Lower leg skin (tissue), 3 donors: Measurements from ENCODE around the gene DLX2.

Source experiments
- POLR2A ChIP-seq, 2 donors: fragments of 450-650 bp; IDR thresholded peaks; one replicate each; pipeline ENCODE4 v1.6.1; 2016 to 2017; ENCODE audit warnings: antibody characterized with exemption in 2 of 2, mild to moderate bottlenecking in 1 of 2, moderate library complexity in 1 of 2
- TF ChIP-seq, protein P1 (sequence below), 3 donors: fragments of 450-650 bp; IDR thresholded peaks; one replicate each; pipeline ENCODE4 v1.5.1; 2016; ENCODE audit warnings: antibody characterized with exemption in 3 of 3, mild to moderate bottlenecking in 3 of 3, moderate library complexity in 2 of 3

DNA sequence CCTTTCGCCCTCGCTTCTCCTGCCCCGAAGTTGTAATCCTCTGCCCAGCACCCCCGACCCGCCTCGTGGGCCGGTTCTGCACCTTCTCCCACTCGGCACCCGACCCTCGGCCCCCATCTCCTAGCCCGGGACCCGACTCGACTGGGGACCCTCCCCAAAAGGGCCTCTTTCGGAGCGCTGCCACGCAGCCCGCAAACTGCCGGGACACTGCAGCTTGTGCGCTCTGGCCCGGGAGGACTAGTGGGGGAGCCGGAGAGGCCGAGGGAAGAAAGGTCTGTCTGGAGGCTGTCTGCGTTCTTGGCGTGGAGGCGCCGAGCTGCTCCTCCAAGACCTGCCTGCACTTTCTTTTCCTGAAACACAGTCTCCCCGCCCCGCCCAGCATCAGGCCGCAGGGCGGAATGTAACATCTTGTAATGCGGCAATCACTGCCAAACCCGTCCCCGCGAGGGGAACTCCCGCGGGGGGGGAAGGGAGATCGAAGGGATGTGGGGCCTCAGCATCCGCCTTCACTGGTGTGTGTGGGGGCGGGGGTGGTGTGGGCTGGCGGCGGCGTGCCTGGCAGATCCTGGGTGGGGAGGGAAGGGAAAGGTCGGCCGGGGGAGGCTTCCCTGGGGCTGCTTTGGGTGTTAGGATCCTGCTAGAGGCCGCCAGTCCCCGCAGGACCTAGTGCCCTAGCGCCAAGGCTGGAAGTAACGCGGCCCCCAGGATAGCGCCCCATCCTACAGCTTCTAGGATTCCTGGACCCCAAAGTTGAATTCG is 7.4 kb downstream of the DLX2 start:
- TF ChIP-seq POLR2A (IDR thresholded peaks at IDR 0.05), result no peak
- TF ChIP-seq, protein P1, sequence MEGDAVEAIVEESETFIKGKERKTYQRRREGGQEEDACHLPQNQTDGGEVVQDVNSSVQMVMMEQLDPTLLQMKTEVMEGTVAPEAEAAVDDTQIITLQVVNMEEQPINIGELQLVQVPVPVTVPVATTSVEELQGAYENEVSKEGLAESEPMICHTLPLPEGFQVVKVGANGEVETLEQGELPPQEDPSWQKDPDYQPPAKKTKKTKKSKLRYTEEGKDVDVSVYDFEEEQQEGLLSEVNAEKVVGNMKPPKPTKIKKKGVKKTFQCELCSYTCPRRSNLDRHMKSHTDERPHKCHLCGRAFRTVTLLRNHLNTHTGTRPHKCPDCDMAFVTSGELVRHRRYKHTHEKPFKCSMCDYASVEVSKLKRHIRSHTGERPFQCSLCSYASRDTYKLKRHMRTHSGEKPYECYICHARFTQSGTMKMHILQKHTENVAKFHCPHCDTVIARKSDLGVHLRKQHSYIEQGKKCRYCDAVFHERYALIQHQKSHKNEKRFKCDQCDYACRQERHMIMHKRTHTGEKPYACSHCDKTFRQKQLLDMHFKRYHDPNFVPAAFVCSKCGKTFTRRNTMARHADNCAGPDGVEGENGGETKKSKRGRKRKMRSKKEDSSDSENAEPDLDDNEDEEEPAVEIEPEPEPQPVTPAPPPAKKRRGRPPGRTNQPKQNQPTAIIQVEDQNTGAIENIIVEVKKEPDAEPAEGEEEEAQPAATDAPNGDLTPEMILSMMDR (IDR thresholded peaks at IDR 0.05), result no peak
